Ovary (tissue), 9 donors: ENCODE measurements around the gene SIPA1L2. TPM values are rescaled to one million over a fixed set of nuclear protein-coding genes. Genes with fewer than 3 reads are reported as not detected.

Source experiments
- DNase-seq, 5 donors: peaks; one replicate each; pipeline ENCODE4 v3.0.0-alpha.2; 2019 to 2020
- H3K27ac ChIP-seq, 2 donors: fragments of 200-600 bp; one replicate each; pipeline versions ENCODE4 v1.5.1 to v1.8.0; 2019 to 2022
- H3K27me3 ChIP-seq: fragments of 200-600 bp; one replicate; pipeline ENCODE4 v1.8.0; 2022
- H3K36me3 ChIP-seq: fragments of 200-600 bp; sonication (generic); one replicate; pipeline ENCODE4 v1.5.1; 2019
- H3K4me1 ChIP-seq: one replicate; pipeline ENCODE4 v1.8.1; 2013; ENCODE audit warnings: mild to moderate bottlenecking, moderate library complexity; ENCODE audit not compliant: insufficient read depth
- H3K4me3 ChIP-seq: fragments of 200-600 bp; sonication (generic); one replicate; pipeline ENCODE4 v1.5.1; 2017
- H3K9me3 ChIP-seq, 2 donors: fragments of 200-600 bp in 1 of 2; sonication (generic) in 1 of 2; one replicate each; pipeline versions ENCODE4 v1.5.1 to v1.8.1; 2013 to 2019; ENCODE audit warnings: mild to moderate bottlenecking in 1 of 2, moderate library complexity in 1 of 2
- EP300 ChIP-seq: sonication (generic); formaldehyde crosslinking; IDR thresholded peaks from one replicate; pipeline ENCODE4 v1.6.1; 2017; ENCODE audit warnings: antibody characterized with exemption
- POLR2A ChIP-seq: fragments of 450-650 bp; IDR thresholded peaks from one replicate; pipeline ENCODE4 v1.6.1; 2017; ENCODE audit warnings: antibody characterized with exemption, mild to moderate bottlenecking, moderate library complexity
- WGBS, 3 donors: extraction: QIAGEN DNeasy Blood & Tissue Kit in 1 of 3; methylation state at CpG; one replicate each; pipeline versions ENCODE4 v1.1.5 to v1.1.7; 2013 to 2017; 5-methylcytosine and 5-hydroxymethylcytosine counted together
- intact Hi-C, 4 donors: fragments of 100-400 bp; cut with DNase I; formaldehyde crosslinking; loops; one replicate each; pipeline versions ENCODE4 v1.11.0 to v1.15.1; 2022 to 2023
- polyA plus RNA-seq, 2 donors: library from polyadenylated mRNA; stranded (reverse); fragments of 200-250 nt in 1 of 2; fragments of 350-450 nt in 1 of 2; fragmentation: Illumina TruSeq in 1 of 2; extraction: RNeasy Lipid Tissue Mini Kit (QIAGEN cat#74804) in 1 of 2; gene quantifications; one replicate each; pipeline ENCODE4 v1.2.3, GENCODE V29; 2013 to 2014
- total RNA-seq, 7 donors: library from RNA; depleted of rRNA in 2 of 7; stranded (reverse); fragments of >200 nt in 2 of 7; fragmentation: NEBNext Ultra II Directional in 3 of 7; extraction: Animal tissue kit (Norgen Biotek cat#: 25700) in 3 of 7; gene quantifications; one replicate each; pipeline versions ENCODE4 v1.1.0 to v1.2.4, GENCODE V29; 2016 to 2023
- TF ChIP-seq, protein P1 (sequence below), 3 donors: fragments of 450-650 bp in 2 of 3; fragments of 200-600 bp in 1 of 3; IDR thresholded peaks; one replicate each; pipeline versions ENCODE4 v1.5.1 to v1.8.0; 2016 to 2022; ENCODE audit warnings: antibody characterized with exemption in 3 of 3, mild to moderate bottlenecking in 1 of 3
- donor health status: DM: no; HTN: no; CAD: no; lungs with moderate emphysema.
- donor health status: DM: no; HTN: no; CAD: no.
- donor health status: Bipolar disorder and iron deficiency.
- donor health status: DM: yes; HTN: yes; CAD: no.
- donor health status: DM: no; HTN: no; CAD: no.
- donor health status: DM: yes; HTN: yes; CAD: no.

SIPA1L2 gene
- total and polyA plus RNA-seq, 9 donors: 12.3 to 52.9 (median 20.1) TPM

DNA sequence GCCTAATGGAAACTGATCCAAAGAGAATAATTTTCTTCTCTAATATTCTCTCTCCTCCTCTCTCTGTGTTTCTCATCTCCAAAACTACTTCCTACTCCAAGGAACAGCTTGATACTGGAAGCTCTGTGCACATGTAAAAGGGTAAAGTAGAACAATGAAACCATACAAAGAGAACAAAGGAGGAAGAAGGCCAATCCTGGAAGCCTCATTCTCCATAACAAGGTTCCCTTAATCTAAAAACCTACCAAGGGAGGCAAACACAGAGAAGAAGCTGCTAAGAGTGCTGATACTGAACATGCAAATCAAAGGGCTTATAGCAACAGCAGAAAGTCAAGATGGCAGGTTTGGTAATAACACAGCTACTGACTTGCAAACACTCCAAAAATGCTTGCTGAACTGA is 44.4 kb downstream of the SIPA1L2 start:
- no peak for DNase-seq
- no peak overlapping the region for H3K4me3 ChIP-seq
- no peak for TF ChIP-seq POLR2A
- TF ChIP-seq, protein P1, sequence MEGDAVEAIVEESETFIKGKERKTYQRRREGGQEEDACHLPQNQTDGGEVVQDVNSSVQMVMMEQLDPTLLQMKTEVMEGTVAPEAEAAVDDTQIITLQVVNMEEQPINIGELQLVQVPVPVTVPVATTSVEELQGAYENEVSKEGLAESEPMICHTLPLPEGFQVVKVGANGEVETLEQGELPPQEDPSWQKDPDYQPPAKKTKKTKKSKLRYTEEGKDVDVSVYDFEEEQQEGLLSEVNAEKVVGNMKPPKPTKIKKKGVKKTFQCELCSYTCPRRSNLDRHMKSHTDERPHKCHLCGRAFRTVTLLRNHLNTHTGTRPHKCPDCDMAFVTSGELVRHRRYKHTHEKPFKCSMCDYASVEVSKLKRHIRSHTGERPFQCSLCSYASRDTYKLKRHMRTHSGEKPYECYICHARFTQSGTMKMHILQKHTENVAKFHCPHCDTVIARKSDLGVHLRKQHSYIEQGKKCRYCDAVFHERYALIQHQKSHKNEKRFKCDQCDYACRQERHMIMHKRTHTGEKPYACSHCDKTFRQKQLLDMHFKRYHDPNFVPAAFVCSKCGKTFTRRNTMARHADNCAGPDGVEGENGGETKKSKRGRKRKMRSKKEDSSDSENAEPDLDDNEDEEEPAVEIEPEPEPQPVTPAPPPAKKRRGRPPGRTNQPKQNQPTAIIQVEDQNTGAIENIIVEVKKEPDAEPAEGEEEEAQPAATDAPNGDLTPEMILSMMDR (IDR thresholded peaks at IDR 0.05): no peak
- TF ChIP-seq EP300: no peak
- intact Hi-C loops: no loop called here
- H3K4me1 ChIP-seq: peaks cover 5% of the 10 kb centered on the region
- H3K27ac ChIP-seq: no peak overlapping the region
- no peaks in the 10 kb centered on the region for H3K9me3 ChIP-seq
- no peaks in the 10 kb centered on the region for H3K36me3 ChIP-seq
- no peaks in the 10 kb centered on the region for H3K27me3 ChIP-seq

DNA sequence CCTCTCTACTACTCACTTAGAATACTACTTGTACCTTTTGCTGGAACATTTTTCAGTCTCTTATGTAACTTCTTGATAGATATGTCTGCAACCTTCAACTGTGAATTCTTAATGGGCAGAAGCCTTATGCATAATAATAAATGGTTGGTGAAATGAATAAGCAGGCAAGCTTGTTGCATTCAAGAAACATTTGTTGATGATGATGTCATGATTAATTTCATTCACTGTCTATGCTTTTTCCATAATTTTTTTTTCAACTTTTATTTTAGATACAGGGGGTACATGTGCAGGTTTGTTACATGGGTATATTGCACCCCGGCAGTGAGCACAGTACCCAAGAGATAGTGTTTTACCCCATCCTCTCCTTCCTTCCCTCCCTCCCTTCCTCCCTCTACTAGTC is 48.0 kb downstream of the SIPA1L2 start:
- H3K4me1 ChIP-seq: peaks cover 2% of the 10 kb centered on the region
- H3K36me3 ChIP-seq: no peaks in the 10 kb centered on the region
- H3K27ac ChIP-seq: no peak overlapping the region
- TF ChIP-seq POLR2A (no peak), EP300 (no peak)
- TF ChIP-seq, protein P1 (IDR thresholded peaks at IDR 0.05): no peak
- no peaks in the 10 kb centered on the region for H3K27me3 ChIP-seq
- H3K9me3 ChIP-seq: no peaks in the 10 kb centered on the region
- intact Hi-C loops: no loop called here
- H3K4me3 ChIP-seq: no peak overlapping the region
- DNase-seq: no peak
- 96 to 100% (median 98%) methylated on average over 1 of the region's 1 CpG for WGBS, 3 donors

Other genes with a start within 250 kb of the SIPA1L2 start
- 1 to 10 TPM; 2.0 to 4.6 (median 2.7) TPM for gene MAP10, start 175.3 kb upstream of the SIPA1L2 start, total RNA-seq
- 1 to 10 TPM; 1.9 to 2.1 TPM for gene MAP10, start 175.3 kb upstream of the SIPA1L2 start, polyA plus RNA-seq